T-cell (primary cell): ENCODE measurements around the gene NDUFA5. TPM values are rescaled to one million over a fixed set of nuclear protein-coding genes. Genes with fewer than 3 reads are reported as not detected.
"Not testable (repeated sequence)": the region's sequence is repeated elsewhere in the genome, so short reads cannot be mapped to it uniquely, and the experiment has no call there.

ENCODE experiments used
- ATAC-seq, 4 experiments: fragments of 200-7000 bp in 3 of 4; fragments of 150-1000 bp in 1 of 4; cut with Tn5 transposase; replicated peaks in 1 of 4; 1 replicate in 3 of 4; 2 replicates in 1 of 4; pipeline ENCODE4 v1.10.0; 2021; ENCODE audit warnings: moderate library complexity in 3 of 4, mild to moderate bottlenecking in 2 of 4, moderate number of reproducible peaks in 1 of 4
- CTCF ChIA-PET, 2 donors: fragments of 300-600 bp; sonication (Branson Sonifier 250); formaldehyde crosslinking; loops; one replicate each; lab custom pipeline; 2022; ENCODE audit warnings: antibody characterized with exemption in 2 of 2; lab: Charles Lee
- POLR2A ChIA-PET, 2 donors: fragments of 300-600 bp; sonication (Branson Sonifier 250); formaldehyde crosslinking; loops; one replicate each; lab custom pipeline; 2022; ENCODE audit warnings: antibody characterized with exemption in 2 of 2; lab: Charles Lee
- DNase-seq, 35 experiments: peaks; one replicate each; pipeline versions ENCODE4 v3.0.0 to v3.0.0-alpha.2; 2013 to 2023
- H3K27ac ChIP-seq: one replicate; pipeline ENCODE4 v1.5.1; 2013; ENCODE audit warnings: low read length
- H3K27me3 ChIP-seq, 2 experiments: replicated peaks in 1 of 2; 1 replicate in 1 of 2; 2 replicates in 1 of 2; pipeline versions ENCODE4 v1.6.1 to v1.7.0; 2013; ENCODE audit warnings: low read length in 1 of 2, mixed read lengths in 1 of 2; ENCODE audit not compliant: control insufficient read depth in 2 of 2, insufficient read depth in 2 of 2; ENCODE audit errors: extremely low read depth in 1 of 2
- H3K36me3 ChIP-seq, 2 donors: 1 replicate in 1 of 2; 2 replicates in 1 of 2; pipeline versions ENCODE4 v1.6.1 to v1.7.0; 2013; ENCODE audit warnings: low read length in 1 of 2; ENCODE audit not compliant: control insufficient read depth in 2 of 2, insufficient read depth in 1 of 2; ENCODE audit errors: extremely low read depth in 1 of 2
- H3K4me1 ChIP-seq, 2 experiments: 1 replicate in 1 of 2; 2 replicates in 1 of 2; pipeline versions ENCODE4 v1.6.1 to v1.7.0; 2013; ENCODE audit warnings: low read length in 2 of 2, mixed read lengths in 1 of 2; ENCODE audit not compliant: insufficient read depth in 2 of 2, control insufficient read depth in 1 of 2; ENCODE audit errors: extremely low read depth in 1 of 2
- H3K4me3 ChIP-seq, 2 donors: 1 replicate in 1 of 2; 2 replicates in 1 of 2; pipeline versions ENCODE4 v1.5.1 to v1.7.0; 2013; ENCODE audit warnings: mild to moderate bottlenecking in 2 of 2, low read length in 1 of 2, moderate library complexity in 1 of 2; ENCODE audit not compliant: control insufficient read depth in 1 of 2; ENCODE audit errors: extremely low read depth in 1 of 2
- H3K9me3 ChIP-seq: 2 replicates; pipeline ENCODE4 v1.7.0; 2013
- H3K27ac Mint-ChIP-seq, 2 donors: one replicate each; pipeline ENCODE4 v1.8.0; 2020 to 2021; ENCODE audit warnings: mild to moderate bottlenecking in 2 of 2, mixed read lengths in 2 of 2
- H3K27me3 Mint-ChIP-seq, 2 donors: one replicate each; pipeline ENCODE4 v1.8.0; 2021 to 2022; ENCODE audit warnings: mixed read lengths in 2 of 2
- H3K36me3 Mint-ChIP-seq: one replicate; pipeline ENCODE4 v1.8.0; 2021; ENCODE audit warnings: mixed read lengths
- H3K4me1 Mint-ChIP-seq, 3 donors: one replicate each; pipeline ENCODE4 v1.8.0; 2020 to 2022; ENCODE audit warnings: mixed read lengths in 3 of 3, mild to moderate bottlenecking in 1 of 3
- H3K4me3 Mint-ChIP-seq, 3 donors: one replicate each; pipeline ENCODE4 v1.8.0; 2020 to 2022; ENCODE audit warnings: mild to moderate bottlenecking in 3 of 3, mixed read lengths in 3 of 3, moderate library complexity in 3 of 3
- H3K9me3 Mint-ChIP-seq, 3 donors: one replicate each; pipeline ENCODE4 v1.8.0; 2020 to 2022; ENCODE audit warnings: mixed read lengths in 3 of 3
- WGBS: methylation state at CpG from one replicate; pipeline ENCODE4 v1.1.5; 2013; ENCODE audit warnings: missing lambda C conversion rate; ENCODE audit not compliant: insufficient coverage; 5-methylcytosine and 5-hydroxymethylcytosine counted together
- total RNA-seq, 35 experiments: library from RNA in 6 of 35; stranded (reverse) in 6 of 35; fragments of 120-200 nt in 1 of 35; gene quantifications; one replicate each; pipeline versions ENCODE4 v1.2.1 to v1.2.4 and lab custom pipeline; 2013 to 2026

The NDUFA5 gene
- total RNA-seq, 5 donors from 2014 or later (not counting 1 experiment from before 2014, with no cell fraction given), result 47.0 to 56.5 (median 48.8) TPM

- H3K9me3 Mint-ChIP-seq, result no peaks in the 10 kb centered on the region
These were observed 5.0 kb downstream of the NDUFA5 start for GRCh38 chr7:123552641-123553040.

DNA sequence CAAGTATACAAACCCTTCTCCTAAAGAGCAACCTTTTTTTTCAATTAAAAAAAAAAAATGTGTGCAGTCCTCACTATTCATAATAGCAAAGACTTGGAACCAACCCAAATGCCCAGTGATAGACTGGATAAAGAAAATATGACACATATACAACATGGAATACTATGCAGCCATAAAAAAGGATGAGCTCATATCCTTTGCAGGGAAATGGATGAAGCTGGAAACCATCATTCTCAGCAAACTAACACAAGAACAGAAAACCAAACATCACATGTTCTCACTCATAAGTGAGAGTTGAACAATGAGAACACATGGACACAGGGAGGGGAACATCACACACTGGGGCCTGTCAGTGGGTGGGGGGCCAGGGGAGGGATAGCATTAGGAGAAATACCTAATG lies 5.5 kb downstream of the NDUFA5 start:
- H3K4me1 ChIP-seq, H3K4me3 ChIP-seq, H3K27ac Mint-ChIP-seq, H3K27me3 Mint-ChIP-seq, H3K9me3 ChIP-seq, H3K4me3 Mint-ChIP-seq, H3K27ac ChIP-seq, POLR2A ChIA-PET, ATAC-seq, H3K27me3 ChIP-seq, H3K9me3 Mint-ChIP-seq, DNase-seq: not testable (repeated sequence)
- Mint-ChIP-seq H3K4me1 (peaks cover 35 to 41% (median 40%) of the 10 kb centered on the region in 3 donors), H3K36me3 (peaks cover 38% of the 10 kb centered on the region)
- CTCF ChIA-PET, result interaction anchor here in 1 of 2 donors (1.2 to 1.3 kb wide), 2 partner anchors 17 to 58 kb away, joined by 3 to 5 read pairs; no protein-coding TSS in a partner anchor
- peaks cover 0 to 32% of the 10 kb centered on the region in 2 donors for H3K36me3 ChIP-seq

More at GRCh38 chr7:123552641-123553040, 5.0 kb downstream of the NDUFA5 start:
- Mint-ChIP-seq H3K36me3 (peaks cover 36% of the 10 kb centered on the region), H3K27ac (no peak overlapping the region), H3K4me1 (peaks cover 30 to 37% (median 36%) of the 10 kb centered on the region in 3 donors), H3K27me3 (no peaks in the 10 kb centered on the region), H3K4me3 (no peak overlapping the region)
- no peaks in the 10 kb centered on the region for H3K27me3 ChIP-seq
- H3K4me1 ChIP-seq, result peaks cover 8 to 10% of the 10 kb centered on the region in 2 experiments
- POLR2A ChIA-PET, result no interaction called here
- WGBS, result 100% methylated on average over 2 of the region's 2 CpGs
- CTCF ChIA-PET, result interaction anchor here in 1 of 2 donors (1.2 to 1.3 kb wide), 2 partner anchors 17 to 58 kb away, joined by 3 to 5 read pairs; no protein-coding TSS in a partner anchor
- no peaks in the 10 kb centered on the region for H3K9me3 ChIP-seq
- peaks cover 0 to 27% of the 10 kb centered on the region in 2 donors for H3K36me3 ChIP-seq
- ATAC-seq (no peak), DNase-seq (no peak)
- no peak overlapping the region for H3K4me3 ChIP-seq
- no peak overlapping the region for H3K27ac ChIP-seq

DNA sequence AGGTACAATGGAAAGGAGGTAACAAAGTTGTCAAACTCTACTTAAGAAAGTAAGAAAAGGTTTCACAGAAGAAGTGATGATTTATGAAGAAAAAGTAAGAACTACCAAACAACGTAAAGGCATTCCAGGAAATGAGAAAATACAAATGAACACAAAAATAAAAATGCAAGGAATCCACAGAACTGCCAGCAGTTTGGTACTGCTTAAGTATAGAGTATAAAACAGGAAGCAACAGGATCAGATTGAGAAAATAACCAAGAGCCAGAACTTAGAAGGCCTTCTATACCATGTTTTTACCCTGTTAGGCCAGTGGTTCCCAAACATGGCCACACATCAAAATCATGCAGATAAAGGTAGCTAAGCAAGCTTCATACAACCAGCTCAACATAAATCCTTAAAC lies 9.2 kb downstream of the NDUFA5 start:
- H3K4me3 Mint-ChIP-seq, result no peak overlapping the region
- ATAC-seq (no peak), DNase-seq (no peak)
- no peaks in the 10 kb centered on the region for H3K9me3 ChIP-seq
- H3K9me3 Mint-ChIP-seq, result no peaks in the 10 kb centered on the region
- no peak overlapping the region for H3K27ac Mint-ChIP-seq
- H3K27me3 Mint-ChIP-seq, result no peaks in the 10 kb centered on the region
- H3K4me1 Mint-ChIP-seq, result peaks cover 37 to 43% (median 43%) of the 10 kb centered on the region in 3 donors
- peaks cover 39% of the 10 kb centered on the region for H3K36me3 Mint-ChIP-seq
- H3K4me3 ChIP-seq, result no peak overlapping the region
- no peak overlapping the region for H3K27ac ChIP-seq
- no CpG with 5 or more reads among the region's 1 CpG for WGBS
- no peaks in the 10 kb centered on the region for H3K4me1 ChIP-seq
- CTCF ChIA-PET, result interaction anchor here in 1 of 2 donors (2.9 kb wide), 1 partner anchor 54 kb away, joined by 8 read pairs; no protein-coding TSS in a partner anchor
- H3K36me3 ChIP-seq, result peaks cover under 1 to 30% of the 10 kb centered on the region in 2 donors
- no peaks in the 10 kb centered on the region for H3K27me3 ChIP-seq
- POLR2A ChIA-PET, result no interaction called here

- peaks cover 0 to 8% of the 10 kb centered on the region in 2 experiments for H3K4me1 ChIP-seq
- H3K27ac Mint-ChIP-seq, result no peak overlapping the region
- peaks cover 3 to 6% of the 10 kb centered on the region in 2 donors for H3K36me3 ChIP-seq
- no peaks in the 10 kb centered on the region for H3K9me3 ChIP-seq
- no peak for DNase-seq
- ChIA-PET POLR2A (no interaction called here), CTCF (interaction anchor here (0.5 to 2.5 kb wide), 4 partner anchors 17 to 260 kb away, joined by 3 to 14 read pairs (median 8); no protein-coding TSS in a partner anchor)
- H3K27ac ChIP-seq, result no peak overlapping the region
- H3K27me3 ChIP-seq, result no peaks in the 10 kb centered on the region
- H3K9me3 Mint-ChIP-seq, result no peaks in the 10 kb centered on the region
- WGBS, result no CpG with 5 or more reads among the region's 1 CpG
- no peak overlapping the region for H3K4me3 Mint-ChIP-seq
- no peaks in the 10 kb centered on the region for H3K27me3 Mint-ChIP-seq
- H3K4me1 Mint-ChIP-seq, result peaks cover 4 to 9% (median 6%) of the 10 kb centered on the region in 3 donors
- H3K4me3 ChIP-seq, result no peak overlapping the region
- no peak for ATAC-seq
- no peaks in the 10 kb centered on the region for H3K36me3 Mint-ChIP-seq
These were observed 17.7 kb downstream of the NDUFA5 start for GRCh38 chr7:123539871-123540270.

- Histone ChIP-seq H3K9me3 (no peaks in the 10 kb centered on the region), H3K4me1 (peaks cover 3 to 14% of the 10 kb centered on the region in 2 experiments), H3K4me3 (no peak overlapping the region), H3K27me3 (peaks cover 0 to 5% of the 10 kb centered on the region in 2 experiments), H3K36me3 (peaks cover 3 to 6% of the 10 kb centered on the region in 2 donors), H3K27ac (no peak overlapping the region)
- ATAC-seq (no peak), DNase-seq (no peak)
- Mint-ChIP-seq H3K27ac (no peak overlapping the region), H3K36me3 (no peaks in the 10 kb centered on the region), H3K27me3 (no peaks in the 10 kb centered on the region), H3K9me3 (no peaks in the 10 kb centered on the region), H3K4me3 (no peak overlapping the region), H3K4me1 (peaks cover 10 to 15% (median 11%) of the 10 kb centered on the region in 3 donors)
- no CpG with 5 or more reads among the region's 1 CpG for WGBS
- POLR2A ChIA-PET, result interaction anchor here in 1 of 2 donors (1.0 kb wide), 1 partner anchor 10 kb away, joined by 4 read pairs; no protein-coding TSS in a partner anchor
- CTCF ChIA-PET, result interaction anchor here (0.6 to 2.5 kb wide), 6 partner anchors 8 to 207 kb away, joined by 3 to 14 read pairs (median 4); no protein-coding TSS in a partner anchor
These were observed 18.7 kb downstream of the NDUFA5 start for GRCh38 chr7:123538897-123539296.

DNA sequence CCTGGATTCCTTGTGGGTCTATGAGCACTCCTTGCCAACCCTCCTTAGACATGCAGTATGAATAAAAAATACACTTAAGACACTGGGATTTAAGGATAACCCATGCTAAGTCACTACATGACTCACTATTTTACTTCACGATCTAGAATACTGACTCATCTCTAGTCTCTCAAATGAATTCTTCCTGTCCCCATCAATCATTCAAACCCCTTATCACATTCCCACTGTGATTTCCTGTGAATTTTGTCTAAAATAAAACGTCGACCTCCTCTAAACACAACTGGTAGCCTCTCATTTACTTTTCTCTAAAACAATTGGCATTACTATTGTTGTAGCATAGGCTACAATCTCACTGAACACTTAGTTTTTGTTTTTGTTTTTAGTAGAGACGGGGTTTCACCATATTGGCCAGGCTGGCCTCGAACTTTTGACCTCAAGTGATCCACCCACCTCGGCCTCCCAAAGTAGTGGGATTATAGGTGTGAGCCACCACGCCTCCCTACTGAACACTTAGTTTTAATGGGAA lies 19.4 kb downstream of the NDUFA5 start:
- no peak overlapping the region for H3K27ac Mint-ChIP-seq
- Histone ChIP-seq H3K27me3 (peaks cover 1 to 5% of the 10 kb centered on the region in 2 experiments), H3K9me3 (no peaks in the 10 kb centered on the region), H3K4me3 (no peak overlapping the region), H3K27ac (no peak overlapping the region), H3K36me3 (peaks cover 3 to 4% of the 10 kb centered on the region in 2 donors), H3K4me1 (peaks cover 3 to 15% of the 10 kb centered on the region in 2 experiments)
- DNase-seq (no peak), ATAC-seq (no peak)
- no CpG with 5 or more reads among the region's 7 CpGs for WGBS
- no peaks in the 10 kb centered on the region for H3K9me3 Mint-ChIP-seq
- H3K4me3 Mint-ChIP-seq, result no peak overlapping the region
- H3K27me3 Mint-ChIP-seq, result no peaks in the 10 kb centered on the region
- ChIA-PET CTCF (interaction anchor here (0.9 to 2.5 kb wide), 5 partner anchors 8 to 208 kb away, joined by 3 to 14 read pairs (median 4); no protein-coding TSS in a partner anchor), POLR2A (interaction anchor here in 1 of 2 donors (1.0 kb wide), 1 partner anchor 9 kb away, joined by 4 read pairs; no protein-coding TSS in a partner anchor)
- H3K4me1 Mint-ChIP-seq, result peaks cover 16 to 20% (median 17%) of the 10 kb centered on the region in 3 donors
- H3K36me3 Mint-ChIP-seq, result no peaks in the 10 kb centered on the region
